ENCODE results near the gene IFITM10.
A peak's percentile ranks its signal among the peaks of the same experiment; 100 is the strongest.

IFITM10 gene

GRCh38 chr11:1777737-1778136, 27.3 kb upstream of the IFITM10 start:
- DNase-seq, result no peak

DNA sequence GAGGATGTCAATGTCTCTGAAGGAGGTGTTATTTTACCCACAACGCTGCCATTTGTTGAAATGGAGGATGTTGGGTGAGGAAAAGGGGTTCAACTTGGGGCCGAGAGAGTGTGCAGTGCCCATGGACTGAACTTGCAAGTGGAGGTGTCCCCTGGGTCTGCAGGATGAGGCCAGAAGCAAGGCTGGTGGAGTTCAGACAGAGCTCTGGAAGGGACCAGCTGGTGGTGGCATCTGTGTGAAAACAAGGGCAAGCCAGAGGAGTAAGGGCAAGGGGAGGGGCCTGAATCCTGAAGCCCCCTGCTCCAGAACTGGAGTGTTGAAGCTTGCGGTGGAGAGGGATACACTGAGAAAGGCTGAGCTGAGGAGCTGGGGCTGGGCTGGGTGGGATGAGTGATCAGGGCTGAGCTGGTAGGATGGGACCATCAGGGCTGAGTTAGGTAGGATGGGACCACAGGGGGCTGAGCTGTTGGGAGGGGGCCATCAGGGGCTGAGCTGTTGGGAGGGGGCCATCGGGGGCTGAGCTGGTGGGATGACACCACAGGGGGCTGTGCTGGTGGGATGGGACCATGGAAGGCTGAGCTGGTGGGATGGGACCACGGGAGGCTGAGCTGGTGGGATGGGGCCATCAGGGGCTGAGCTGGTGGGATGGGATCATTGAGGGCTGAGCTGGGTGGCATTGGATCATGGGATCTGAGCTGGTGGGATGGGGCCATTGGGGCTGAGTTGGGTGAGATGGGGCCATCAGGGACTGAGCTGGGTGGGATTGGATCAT, 26.7 kb upstream of the IFITM10 start:
- no peak for DNase-seq

DNA sequence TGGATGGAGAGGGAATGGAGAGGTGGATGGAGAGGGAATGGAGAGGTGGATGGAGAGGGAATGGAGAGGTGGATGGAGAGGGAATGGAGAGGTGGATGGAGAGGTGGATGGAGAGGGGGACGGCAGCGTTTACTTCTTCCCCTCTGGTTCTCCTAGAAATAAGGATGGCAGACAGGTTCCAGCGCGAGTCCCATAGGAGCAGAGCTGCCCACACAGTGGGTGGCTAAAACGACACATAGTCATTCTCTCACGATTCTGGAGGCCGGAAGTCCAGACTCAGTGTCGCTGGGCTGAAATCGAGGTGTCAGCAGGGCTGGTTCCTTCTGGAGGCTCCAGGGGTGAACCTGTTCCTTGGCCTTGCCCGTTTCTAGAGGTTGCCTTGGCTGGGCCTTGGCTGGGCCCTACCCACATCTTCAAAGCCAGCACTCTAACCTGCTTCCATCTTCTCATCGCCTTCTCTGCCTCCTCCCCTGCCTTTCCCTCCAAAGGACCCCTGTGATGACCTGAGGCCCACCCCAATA, 26.0 kb upstream of the IFITM10 start:
- peak; percentile 47 for DNase-seq

DNA sequence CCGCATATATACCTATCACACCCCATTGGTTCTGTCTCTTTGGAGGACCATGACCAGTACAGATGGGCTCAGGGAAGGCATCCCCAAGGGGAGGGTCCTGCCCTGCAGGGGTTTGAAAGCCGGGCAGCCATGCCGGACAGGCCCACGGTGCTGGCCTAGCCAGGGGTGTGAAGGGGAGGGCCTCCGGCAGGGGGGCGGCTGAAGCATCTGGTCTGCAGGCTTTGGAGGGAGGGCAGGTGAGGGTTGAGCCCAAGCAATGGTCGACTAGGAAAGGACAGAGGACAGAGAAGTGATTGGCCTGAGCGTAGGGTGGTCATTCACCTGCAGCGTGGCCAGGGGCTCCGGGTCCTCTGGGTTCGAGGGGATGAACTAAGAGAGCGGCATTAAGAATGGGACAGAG, 24.5 kb upstream of the IFITM10 start:
- DNase-seq, result peak; percentile 36

DNA sequence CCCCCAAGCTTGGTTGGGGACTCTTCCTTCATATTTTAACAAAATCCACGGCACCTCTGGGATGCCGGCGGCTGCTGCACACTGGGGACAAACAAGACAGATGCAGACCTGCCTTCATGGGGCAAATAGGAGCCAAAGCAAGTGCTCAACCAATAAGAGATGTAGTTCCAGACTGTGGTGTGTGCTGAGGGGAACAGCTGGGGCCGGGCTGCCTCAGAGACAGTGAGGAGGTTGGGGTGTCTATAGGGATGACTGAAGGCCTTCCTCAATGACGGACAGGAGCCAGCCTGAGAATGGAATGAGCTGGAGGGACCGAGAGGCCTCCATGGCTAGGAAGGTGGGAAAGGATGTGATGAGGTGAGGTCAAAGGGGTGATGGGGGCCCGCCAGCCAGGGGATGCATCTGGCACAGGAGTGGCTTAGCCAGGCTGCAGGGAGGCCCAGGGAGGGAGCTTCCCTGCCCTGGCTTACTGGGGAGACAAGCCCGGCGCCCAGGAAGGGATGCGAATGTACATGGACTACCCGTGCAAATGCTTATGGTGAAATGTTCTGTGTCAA, 23.7 kb upstream of the IFITM10 start:
- peak; percentile 24 for DNase-seq

DNA sequence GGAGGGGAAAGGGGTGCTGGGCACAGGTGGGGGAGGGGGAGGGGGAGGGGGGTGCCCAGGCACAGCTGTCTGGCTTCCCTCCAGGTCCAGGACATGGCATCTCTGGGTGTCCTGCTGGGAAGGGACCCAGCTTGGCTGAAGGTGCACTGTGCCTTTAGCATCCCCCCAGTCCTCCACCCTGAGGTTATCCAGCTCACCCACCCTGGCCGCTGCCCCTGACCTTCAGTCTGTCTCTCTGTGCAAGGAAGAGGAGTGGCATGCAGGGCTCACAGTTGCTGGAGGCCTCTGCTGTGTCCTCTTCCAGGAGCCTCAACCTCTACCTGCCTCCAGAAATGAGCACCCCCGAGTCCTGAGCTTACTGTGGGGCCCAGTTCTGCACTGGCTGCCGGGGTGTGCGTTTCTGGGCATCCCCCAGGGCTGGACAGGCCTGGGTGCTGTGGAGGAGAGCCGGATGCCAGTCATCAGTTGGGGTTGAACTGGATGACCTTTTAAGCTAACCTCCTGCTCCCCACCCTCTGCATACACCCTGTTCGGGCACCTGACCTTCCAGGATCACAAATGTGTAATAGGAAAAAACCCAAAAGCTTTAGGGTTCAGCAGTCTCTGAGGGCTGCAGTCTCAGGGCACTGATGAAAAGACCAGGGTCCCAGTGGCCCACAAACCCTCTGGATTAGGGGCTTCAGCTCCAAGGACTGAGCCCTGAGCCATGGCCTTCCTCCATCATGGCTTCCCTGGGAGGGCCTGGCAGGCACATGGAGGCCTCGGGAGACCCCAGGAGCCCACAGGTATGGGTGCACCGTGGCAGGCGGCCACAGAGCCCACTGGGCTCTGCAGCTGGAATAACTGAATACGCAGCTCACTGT, 23.0 kb upstream of the IFITM10 start:
- DNase-seq, result no peak

GRCh38 chr11:1772270-1773130, 22.1 kb upstream of the IFITM10 start:
- peak; percentile 85 for DNase-seq

DNA sequence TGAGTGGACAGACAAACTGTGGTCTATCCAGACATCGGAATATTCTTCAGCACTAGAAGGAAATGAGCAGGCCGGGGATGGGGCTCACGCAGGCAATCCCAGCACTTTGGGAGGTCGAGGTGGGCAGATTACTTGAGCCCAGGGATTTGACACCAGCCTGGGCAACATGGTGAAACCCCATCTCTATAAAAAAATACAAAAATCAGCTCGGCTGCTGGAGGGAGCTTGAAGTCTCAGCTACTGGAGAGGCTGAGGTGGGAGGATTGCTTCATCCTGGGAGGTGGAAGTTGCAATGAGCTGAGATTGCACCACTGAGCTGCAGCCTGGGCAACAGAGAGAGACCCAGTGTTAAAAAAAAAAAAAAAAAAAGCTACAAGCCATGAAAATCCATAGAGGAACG, 21.3 kb upstream of the IFITM10 start:
- peak; percentile 36 for DNase-seq

DNA sequence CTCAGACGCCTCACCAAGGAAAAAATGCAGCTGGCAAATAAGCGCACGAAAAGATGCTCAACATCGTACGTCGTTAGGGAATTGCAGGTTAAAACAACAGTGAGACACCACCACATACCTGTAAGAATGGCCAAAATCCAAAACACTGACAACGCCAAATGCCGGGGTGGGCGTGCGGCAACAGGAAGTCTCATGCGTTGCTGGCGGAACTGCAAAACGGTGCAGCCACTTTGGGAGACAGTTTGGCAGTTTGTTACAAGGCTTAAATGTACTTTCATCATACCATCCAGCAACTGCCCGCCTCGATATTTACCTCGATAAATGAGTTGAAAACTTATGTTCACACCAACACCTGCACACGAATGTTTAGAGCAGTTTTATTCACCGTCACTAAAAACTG, 20.9 kb upstream of the IFITM10 start:
- peak; percentile 49 for DNase-seq

- no peak for DNase-seq
Measured at GRCh38 chr11:1770528-1770927, 20.1 kb upstream of the IFITM10 start.

DNA sequence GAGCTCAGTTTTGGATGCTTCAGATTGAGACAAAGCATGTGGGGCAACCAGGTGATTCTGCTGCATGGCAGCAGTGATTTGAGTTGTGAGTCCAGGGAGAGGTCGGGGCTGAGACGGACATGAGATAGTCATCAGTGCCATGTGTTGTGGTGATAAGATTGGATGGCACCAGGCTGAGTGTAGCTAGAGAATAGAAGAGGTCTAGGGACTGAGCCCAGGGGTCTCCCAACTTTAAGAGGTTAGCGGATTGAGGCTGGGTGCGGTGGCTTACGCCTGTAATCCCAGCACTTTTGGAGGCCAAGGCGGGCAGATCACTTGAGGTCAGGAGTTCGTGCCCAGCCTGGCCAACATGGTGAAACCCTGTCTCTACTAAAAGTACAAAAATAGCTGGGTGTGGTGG, 19.7 kb upstream of the IFITM10 start:
- peak; percentile 42 for DNase-seq

DNA sequence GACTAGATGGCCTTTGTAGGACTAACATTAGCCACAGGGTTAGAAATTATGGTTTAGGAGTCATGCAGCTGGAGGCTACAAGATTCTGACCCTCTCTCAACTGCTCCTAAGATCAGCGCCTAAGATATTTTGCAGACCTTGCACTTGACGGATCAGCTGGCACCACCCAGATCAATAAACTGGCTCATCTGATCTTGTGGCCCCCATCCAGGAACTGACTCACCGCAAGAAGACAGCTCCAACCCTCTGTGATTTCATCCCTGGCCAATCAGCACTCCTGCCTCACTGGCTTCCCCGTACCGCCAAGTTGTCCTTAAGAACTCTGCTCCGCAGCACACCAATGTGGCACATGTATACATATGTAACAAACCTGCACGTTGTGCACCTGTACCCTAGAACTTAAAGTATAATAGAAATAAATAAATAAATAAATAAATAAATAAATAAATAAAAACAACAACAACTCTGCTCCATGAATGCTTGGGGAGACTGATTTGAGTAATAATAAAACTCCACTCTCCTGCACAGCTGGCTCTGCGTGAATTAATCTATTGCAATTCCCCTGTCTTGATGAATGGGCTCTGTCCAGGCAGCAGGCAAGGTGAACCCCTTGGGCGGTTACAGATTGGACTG, 19.0 kb upstream of the IFITM10 start:
- peak; percentile 43 for DNase-seq

GRCh38 chr11:1768141-1768469, 17.7 kb upstream of the IFITM10 start:
- DNase-seq, result no peak

GRCh38 chr11:1767399-1768140, 17.2 kb upstream of the IFITM10 start:
- DNase-seq, result no peak

DNA sequence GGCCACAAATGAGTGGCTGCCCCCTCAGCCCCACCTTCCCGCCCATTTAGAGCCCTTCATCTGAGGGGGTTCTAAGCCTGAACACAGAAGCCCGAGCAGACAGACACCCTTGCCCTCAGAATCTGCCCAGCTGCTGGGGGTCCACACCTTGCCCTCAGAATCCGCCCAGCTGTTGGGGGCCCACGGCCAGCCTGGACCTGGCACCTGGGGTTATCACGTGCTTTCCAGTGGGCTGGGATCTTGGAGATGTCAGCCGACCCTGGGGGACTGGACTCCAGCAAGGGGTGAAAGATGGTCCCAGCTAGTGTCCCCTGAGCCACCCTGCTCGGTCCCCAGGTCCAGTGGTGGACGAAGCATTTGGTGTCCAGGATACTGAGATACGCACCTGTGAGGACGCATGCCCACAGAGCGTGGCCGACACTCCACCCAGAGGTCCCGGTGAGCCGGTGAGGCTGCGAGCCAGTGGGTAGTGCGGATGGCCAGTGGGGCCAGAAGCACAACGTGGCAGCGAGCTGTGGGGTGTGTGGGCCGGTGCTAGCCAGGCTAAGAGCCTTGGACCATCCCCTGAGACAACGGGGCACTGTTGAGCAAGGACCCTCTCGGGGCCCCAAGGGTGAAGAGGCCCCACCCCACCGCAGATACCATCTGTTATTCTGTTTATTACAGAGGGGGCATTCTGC, 16.5 kb upstream of the IFITM10 start:
- no peak for DNase-seq

- no peak for DNase-seq
Measured at GRCh38 chr11:1765871-1766718, 15.7 kb upstream of the IFITM10 start.

- peak; percentile 95 for DNase-seq
Measured at GRCh38 chr11:1763796-1764661, 13.6 kb upstream of the IFITM10 start, which contains the start of gene CTSD. CTSD (minus strand) TSS chr11:1763927; CDS start chr11:1763859, 68 bp downstream.

DNA sequence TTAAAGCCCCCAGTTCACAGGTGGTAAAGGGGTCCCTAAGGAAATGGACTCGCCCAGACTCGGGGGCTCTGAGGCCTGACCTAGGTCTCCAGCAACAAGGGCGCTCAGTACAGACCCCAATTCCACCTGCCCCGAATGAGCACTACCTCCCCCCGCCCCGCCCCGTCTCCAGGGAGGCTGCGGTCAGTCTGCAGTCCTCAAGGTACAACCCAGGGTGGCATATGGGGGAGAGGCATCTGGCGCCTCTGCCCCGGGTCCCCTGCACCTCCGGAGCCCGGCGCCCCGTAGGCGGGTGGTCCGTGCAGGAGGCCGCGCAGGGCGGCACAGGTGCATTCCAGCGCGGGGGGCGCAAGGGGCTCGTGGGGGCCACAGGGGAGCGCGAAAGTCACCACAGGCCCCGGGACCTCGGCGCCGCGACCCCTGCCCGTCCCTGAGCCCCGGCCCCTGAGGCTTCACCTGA, 13.0 kb upstream of the IFITM10 start:
- no peak for DNase-seq
